Gastroesophageal sphincter (tissue), 3 donors: Measurements from ENCODE around the gene WNT16.

Source experiments
- POLR2A ChIP-seq, 2 donors: fragments of 450-650 bp; IDR thresholded peaks; one replicate each; pipeline ENCODE4 v1.6.1; 2017; ENCODE audit warnings: antibody characterized with exemption in 2 of 2, mild to moderate bottlenecking in 2 of 2, moderate library complexity in 1 of 2
- TF ChIP-seq, protein P1 (sequence below), 4 experiments: fragments of 200-600 bp in 2 of 4; fragments of 450-650 bp in 2 of 4; sonication (generic) in 1 of 4; IDR thresholded peaks; one replicate each; pipeline ENCODE4 v1.5.1; 2017 to 2019; ENCODE audit warnings: antibody characterized with exemption in 4 of 4, mild to moderate bottlenecking in 2 of 4, moderate library complexity in 2 of 4

- TF ChIP-seq, protein P1, sequence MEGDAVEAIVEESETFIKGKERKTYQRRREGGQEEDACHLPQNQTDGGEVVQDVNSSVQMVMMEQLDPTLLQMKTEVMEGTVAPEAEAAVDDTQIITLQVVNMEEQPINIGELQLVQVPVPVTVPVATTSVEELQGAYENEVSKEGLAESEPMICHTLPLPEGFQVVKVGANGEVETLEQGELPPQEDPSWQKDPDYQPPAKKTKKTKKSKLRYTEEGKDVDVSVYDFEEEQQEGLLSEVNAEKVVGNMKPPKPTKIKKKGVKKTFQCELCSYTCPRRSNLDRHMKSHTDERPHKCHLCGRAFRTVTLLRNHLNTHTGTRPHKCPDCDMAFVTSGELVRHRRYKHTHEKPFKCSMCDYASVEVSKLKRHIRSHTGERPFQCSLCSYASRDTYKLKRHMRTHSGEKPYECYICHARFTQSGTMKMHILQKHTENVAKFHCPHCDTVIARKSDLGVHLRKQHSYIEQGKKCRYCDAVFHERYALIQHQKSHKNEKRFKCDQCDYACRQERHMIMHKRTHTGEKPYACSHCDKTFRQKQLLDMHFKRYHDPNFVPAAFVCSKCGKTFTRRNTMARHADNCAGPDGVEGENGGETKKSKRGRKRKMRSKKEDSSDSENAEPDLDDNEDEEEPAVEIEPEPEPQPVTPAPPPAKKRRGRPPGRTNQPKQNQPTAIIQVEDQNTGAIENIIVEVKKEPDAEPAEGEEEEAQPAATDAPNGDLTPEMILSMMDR (IDR thresholded peaks at IDR 0.05): no peak
- TF ChIP-seq POLR2A (IDR thresholded peaks at IDR 0.05): no peak
Observed at GRCh38 chr7:121355574-121355973, 26.8 kb downstream of the WNT16 start.
